Smooth muscle cell (in vitro differentiated cells): ENCODE data around the gene PLPPR2. TPM values are rescaled to one million over a fixed set of nuclear protein-coding genes. Genes with fewer than 3 reads are reported as not detected.
A peak's percentile ranks its signal among the peaks of the same experiment; 100 is the strongest.

ENCODE experiments used
- DNase-seq: peaks from one replicate; lab custom pipeline; 2025; ENCODE audit not compliant: unreplicated experiment; lab: John Stamatoyannopoulos, UW
- H2AFZ ChIP-seq: fragments of 200-600 bp; sonication (generic); 2 replicates; pipeline ENCODE4 v1.6.0; 2016; ENCODE audit warnings: antibody characterized with exemption, low read depth, mild to moderate bottlenecking
- H3F3A ChIP-seq: fragments of 200-600 bp; sonication (generic); 2 replicates; pipeline ENCODE4 v1.6.0; 2017; ENCODE audit warnings: antibody characterized with exemption, low read depth
- H3K27ac ChIP-seq: fragments of 200-600 bp; sonication (generic); 2 replicates; pipeline ENCODE4 v1.5.1; 2016; ENCODE audit warnings: low read depth, mild to moderate bottlenecking
- H3K27me3 ChIP-seq: fragments of 200-600 bp; sonication (generic); 2 replicates; pipeline ENCODE4 v1.6.1; 2016; ENCODE audit warnings: low read depth, mild to moderate bottlenecking
- H3K36me3 ChIP-seq: fragments of 200-600 bp; sonication (generic); 2 replicates; pipeline ENCODE4 v1.5.1; 2016; ENCODE audit warnings: low read depth
- H3K4me1 ChIP-seq: fragments of 200-600 bp; sonication (generic); 2 replicates; pipeline ENCODE4 v1.5.1; 2016; ENCODE audit warnings: low read depth
- H3K4me2 ChIP-seq: fragments of 200-600 bp; sonication (generic); 2 replicates; pipeline ENCODE4 v1.6.0; 2016; ENCODE audit warnings: mild to moderate bottlenecking
- H3K4me3 ChIP-seq: fragments of 200-600 bp; sonication (generic); 2 replicates; pipeline ENCODE4 v1.5.1; 2016; ENCODE audit warnings: mild to moderate bottlenecking
- H3K79me2 ChIP-seq: fragments of 200-600 bp; sonication (generic); 2 replicates; pipeline ENCODE4 v1.6.0; 2016; ENCODE audit warnings: low read depth, mild to moderate bottlenecking
- H3K9ac ChIP-seq: fragments of 200-600 bp; sonication (generic); 2 replicates; pipeline ENCODE4 v1.6.0; 2016; ENCODE audit warnings: low read depth
- H3K9me3 ChIP-seq: fragments of 200-600 bp; sonication (generic); replicated peaks from 2 replicates; pipeline ENCODE4 v1.5.1; 2016; ENCODE audit warnings: low read depth
- H4K20me1 ChIP-seq: fragments of 200-600 bp; sonication (generic); 2 replicates; pipeline ENCODE4 v1.6.0; 2016; ENCODE audit warnings: low read depth
- WGBS: methylation state at CpG from one replicate; pipeline ENCODE4 v1.1.7; 2016; ENCODE audit warnings: low lambda C conversion rate; 5-methylcytosine and 5-hydroxymethylcytosine counted together
- polyA plus RNA-seq: library from polyadenylated mRNA; unstranded; fragments of >200 nt; fragmentation: Nextera tagmentation; extraction: Ambion mirVana; gene quantifications from 2 replicates; pipeline ENCODE4 v1.2.1, GENCODE V29; 2016
- total RNA-seq: library from RNA; depleted of rRNA; stranded (reverse); fragments of >200 nt; gene quantifications from 2 replicates; pipeline ENCODE4 v1.2.3, GENCODE V29; 2014
- TF ChIP-seq, protein P1 (sequence below): fragments of 200-600 bp; sonication (generic); IDR thresholded peaks from 2 replicates; pipeline ENCODE4 v1.5.1; 2017; ENCODE audit warnings: borderline replicate concordance, mild to moderate bottlenecking, antibody characterized with exemption; ENCODE audit not compliant: insufficient read depth, poor library complexity, severe bottlenecking

Gene PLPPR2
- total and polyA plus RNA-seq, 2 experiments from 2014 or later, result 21.4 to 67.1 TPM

- Histone ChIP-seq H3K4me3 (peak within 1 kb of the TSS; percentile 60), H3K27ac (peak within 1 kb of the TSS; percentile 78), H3K9me3 (no peaks in the 10 kb centered on the region), H2AFZ (no peak within 1 kb of the TSS), H4K20me1 (no peaks in the 10 kb centered on the region), H3K79me2 (no peaks in the 10 kb centered on the region), H3K4me1 (peaks cover 9% of the 10 kb centered on the region), H3F3A (peaks cover 5% of the 10 kb centered on the region), H3K4me2 (peak within 1 kb of the TSS; percentile 80), H3K27me3 (no peaks in the 10 kb centered on the region), H3K36me3 (no peaks in the 10 kb centered on the region), H3K9ac (peak within 1 kb of the TSS; percentile 72)
- TF ChIP-seq, protein P1, sequence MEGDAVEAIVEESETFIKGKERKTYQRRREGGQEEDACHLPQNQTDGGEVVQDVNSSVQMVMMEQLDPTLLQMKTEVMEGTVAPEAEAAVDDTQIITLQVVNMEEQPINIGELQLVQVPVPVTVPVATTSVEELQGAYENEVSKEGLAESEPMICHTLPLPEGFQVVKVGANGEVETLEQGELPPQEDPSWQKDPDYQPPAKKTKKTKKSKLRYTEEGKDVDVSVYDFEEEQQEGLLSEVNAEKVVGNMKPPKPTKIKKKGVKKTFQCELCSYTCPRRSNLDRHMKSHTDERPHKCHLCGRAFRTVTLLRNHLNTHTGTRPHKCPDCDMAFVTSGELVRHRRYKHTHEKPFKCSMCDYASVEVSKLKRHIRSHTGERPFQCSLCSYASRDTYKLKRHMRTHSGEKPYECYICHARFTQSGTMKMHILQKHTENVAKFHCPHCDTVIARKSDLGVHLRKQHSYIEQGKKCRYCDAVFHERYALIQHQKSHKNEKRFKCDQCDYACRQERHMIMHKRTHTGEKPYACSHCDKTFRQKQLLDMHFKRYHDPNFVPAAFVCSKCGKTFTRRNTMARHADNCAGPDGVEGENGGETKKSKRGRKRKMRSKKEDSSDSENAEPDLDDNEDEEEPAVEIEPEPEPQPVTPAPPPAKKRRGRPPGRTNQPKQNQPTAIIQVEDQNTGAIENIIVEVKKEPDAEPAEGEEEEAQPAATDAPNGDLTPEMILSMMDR, result no peak
- peak; percentile 99 for DNase-seq
- WGBS, result under 1% methylated on average over 44 of the region's 44 CpGs
Observed at GRCh38 chr19:11374433-11375142, 19.4 kb downstream of the PLPPR2 start, which contains the start of gene SWSAP1. TSS of gene SWSAP1 (plus strand) at chr19:11374666. CDS start at chr19:11374681, 15 bp downstream.

GRCh38 chr19:11375143-11375948 is 20.1 kb downstream of the PLPPR2 start:
- Histone ChIP-seq H3F3A (peaks cover 5% of the 10 kb centered on the region), H4K20me1 (no peaks in the 10 kb centered on the region), H3K4me3 (peak overlapping the region; percentile 60), H3K36me3 (no peaks in the 10 kb centered on the region), H2AFZ (no peak overlapping the region), H3K4me1 (peaks cover 9% of the 10 kb centered on the region), H3K27ac (peak overlapping the region; percentile 3), H3K9ac (peak overlapping the region; percentile 15), H3K4me2 (peak overlapping the region; percentile 80), H3K9me3 (no peaks in the 10 kb centered on the region), H3K79me2 (no peaks in the 10 kb centered on the region), H3K27me3 (no peaks in the 10 kb centered on the region)
- 33% methylated on average over 27 of the region's 27 CpGs for WGBS
- no peak for DNase-seq
- TF ChIP-seq, protein P1, result no peak

DNA sequence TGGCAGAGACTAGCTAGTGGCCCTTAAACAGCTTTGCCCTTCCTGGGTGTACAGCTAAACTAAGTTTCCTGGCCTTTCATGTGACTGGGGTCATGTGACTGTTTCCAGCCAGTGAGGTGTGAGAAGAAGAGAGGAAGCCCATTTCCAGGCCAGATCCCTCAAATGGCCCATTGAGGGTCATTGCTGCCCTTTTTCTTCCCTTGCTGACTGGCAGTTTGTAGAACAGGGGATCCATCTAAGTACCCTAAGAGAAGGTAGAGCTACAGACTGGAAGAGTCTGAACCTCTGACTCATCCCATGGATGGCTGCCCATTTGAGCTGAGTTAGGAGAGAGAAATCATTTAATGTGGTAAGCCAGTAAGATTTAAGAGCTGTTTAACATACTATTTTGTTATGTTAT is 22.0 kb downstream of the PLPPR2 start:
- Histone ChIP-seq H3K4me3 (no peak overlapping the region), H3K27ac (peak overlapping the region; percentile 53), H4K20me1 (peaks cover 3% of the 10 kb centered on the region), H3K4me2 (peak overlapping the region; percentile 35), H3K9ac (no peak overlapping the region), H3K36me3 (no peaks in the 10 kb centered on the region), H2AFZ (no peak overlapping the region), H3F3A (peaks cover 11% of the 10 kb centered on the region), H3K4me1 (peaks cover 12% of the 10 kb centered on the region), H3K27me3 (no peaks in the 10 kb centered on the region), H3K79me2 (no peaks in the 10 kb centered on the region), H3K9me3 (no peaks in the 10 kb centered on the region)
- no peak for DNase-seq
- TF ChIP-seq, protein P1, result no peak
